ENCODE results near the gene RPS15.

RPS15 gene

DNA sequence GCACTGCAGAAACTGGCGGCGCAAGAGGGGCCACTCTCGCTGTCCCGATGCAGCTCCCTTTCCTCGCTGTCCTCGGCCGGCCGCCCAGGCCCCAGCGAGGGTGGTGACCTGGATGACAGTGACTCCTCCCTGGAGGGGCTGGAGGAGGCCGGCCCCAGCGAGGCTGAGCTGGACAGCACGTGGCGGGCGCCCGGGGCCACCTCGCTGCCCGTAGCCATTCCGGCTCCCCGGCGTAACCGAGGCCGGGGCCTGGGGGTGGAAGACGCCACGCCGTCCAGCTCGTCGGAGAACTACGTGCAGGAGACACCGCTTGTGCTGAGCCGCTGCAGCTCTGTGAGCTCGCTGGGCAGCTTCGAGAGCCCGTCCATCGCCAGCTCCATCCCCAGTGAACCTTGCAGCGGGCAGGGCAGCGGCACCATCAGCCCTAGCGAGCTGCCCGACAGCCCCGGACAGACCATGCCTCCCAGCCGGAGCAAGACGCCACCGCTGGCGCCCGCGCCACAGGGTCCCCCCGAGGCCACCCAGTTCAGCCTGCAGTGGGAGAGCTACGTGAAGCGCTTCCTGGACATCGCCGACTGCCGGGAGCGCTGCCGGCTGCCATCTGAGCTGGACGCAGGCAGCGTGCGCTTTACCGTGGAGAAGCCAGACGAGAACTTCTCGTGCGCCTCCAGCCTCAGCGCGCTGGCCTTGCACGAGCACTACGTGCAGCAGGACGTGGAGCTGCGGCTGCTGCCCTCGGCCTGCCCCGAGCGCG is 28.4 kb downstream of the RPS15 start:
- H3K9me3 ChIP-seq: no peaks in the 10 kb centered on the region

DNA sequence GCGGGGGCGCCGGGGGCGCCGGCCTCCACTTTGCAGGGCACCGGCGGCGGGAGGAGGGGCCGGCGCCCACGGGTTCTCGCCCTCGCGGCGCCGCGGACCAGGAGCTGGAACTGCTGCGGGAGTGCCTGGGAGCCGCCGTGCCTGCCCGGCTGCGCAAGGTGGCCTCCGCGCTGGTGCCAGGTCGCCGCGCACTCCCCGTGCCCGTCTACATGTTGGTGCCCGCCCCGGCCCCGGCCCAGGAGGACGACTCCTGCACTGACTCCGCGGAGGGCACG is 29.0 kb downstream of the RPS15 start:
- H3K9me3 ChIP-seq: no peaks in the 10 kb centered on the region
- H3K36me3 ChIP-seq (replicated peaks): no peaks in the 10 kb centered on the region
- in situ Hi-C loops (cut with MboI; ENCODE audit: low sequenced_read_pairs): no loop called here
- H3K27me3 ChIP-seq (ENCODE audit: low read depth): no peaks in the 10 kb centered on the region
- DNase-seq (ENCODE audit: low spot score in 2 of 2): no peak
- H3K4me1 ChIP-seq: peaks cover 10% of the 10 kb centered on the region
- no peak overlapping the region for H3K4me3 ChIP-seq

More for the DNA sequence above, 28.4 kb downstream of the RPS15 start:
- Histone ChIP-seq H3K36me3 (replicated peaks) (no peaks in the 10 kb centered on the region), H3K4me1 (peaks cover 10% of the 10 kb centered on the region), H3K27me3 (ENCODE audit: low read depth) (no peaks in the 10 kb centered on the region), H3K4me3 (no peak overlapping the region)
- no peak for DNase-seq (ENCODE audit: low spot score in 2 of 2)
- in situ Hi-C loops (cut with MboI; ENCODE audit: low sequenced_read_pairs): no loop called here

DNA sequence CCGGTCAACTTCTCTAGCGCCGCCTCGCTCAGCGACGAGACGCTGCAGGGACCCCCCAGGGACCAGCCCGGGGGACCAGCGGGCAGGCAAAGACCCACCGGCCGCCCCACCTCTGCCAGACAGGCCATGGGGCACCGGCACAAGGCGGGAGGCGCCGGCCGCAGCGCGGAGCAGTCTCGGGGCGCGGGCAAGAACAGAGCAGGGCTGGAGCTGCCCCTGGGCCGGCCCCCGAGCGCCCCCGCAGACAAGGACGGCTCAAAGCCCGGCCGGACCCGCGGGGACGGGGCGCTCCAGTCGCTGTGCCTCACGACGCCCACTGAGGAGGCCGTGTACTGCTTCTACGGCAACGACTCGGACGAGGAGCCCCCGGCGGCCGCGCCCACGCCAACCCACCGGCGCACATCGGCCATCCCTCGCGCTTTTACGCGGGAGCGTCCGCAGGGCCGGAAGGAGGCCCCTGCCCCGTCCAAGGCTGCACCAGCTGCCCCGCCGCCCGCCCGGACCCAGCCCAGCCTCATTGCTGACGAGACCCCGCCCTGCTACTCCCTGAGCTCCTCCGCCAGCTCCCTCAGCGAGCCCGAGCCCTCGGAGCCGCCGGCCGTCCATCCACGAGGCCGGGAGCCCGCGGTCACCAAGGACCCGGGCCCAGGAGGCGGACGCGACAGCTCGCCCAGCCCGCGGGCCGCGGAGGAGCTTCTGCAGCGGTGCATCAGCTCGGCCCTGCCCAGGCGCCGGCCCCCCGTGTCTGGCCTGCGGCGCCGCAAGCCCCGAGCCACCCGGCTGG is 29.5 kb downstream of the RPS15 start:
- Histone ChIP-seq H3K9me3 (no peaks in the 10 kb centered on the region), H3K4me3 (no peak overlapping the region), H3K4me1 (peaks cover 10% of the 10 kb centered on the region), H3K36me3 (replicated peaks) (no peaks in the 10 kb centered on the region), H3K27me3 (ENCODE audit: low read depth) (no peaks in the 10 kb centered on the region)
- in situ Hi-C loops (cut with MboI; ENCODE audit: low sequenced_read_pairs): no loop called here
- no peak for DNase-seq (ENCODE audit: low spot score in 2 of 2)

DNA sequence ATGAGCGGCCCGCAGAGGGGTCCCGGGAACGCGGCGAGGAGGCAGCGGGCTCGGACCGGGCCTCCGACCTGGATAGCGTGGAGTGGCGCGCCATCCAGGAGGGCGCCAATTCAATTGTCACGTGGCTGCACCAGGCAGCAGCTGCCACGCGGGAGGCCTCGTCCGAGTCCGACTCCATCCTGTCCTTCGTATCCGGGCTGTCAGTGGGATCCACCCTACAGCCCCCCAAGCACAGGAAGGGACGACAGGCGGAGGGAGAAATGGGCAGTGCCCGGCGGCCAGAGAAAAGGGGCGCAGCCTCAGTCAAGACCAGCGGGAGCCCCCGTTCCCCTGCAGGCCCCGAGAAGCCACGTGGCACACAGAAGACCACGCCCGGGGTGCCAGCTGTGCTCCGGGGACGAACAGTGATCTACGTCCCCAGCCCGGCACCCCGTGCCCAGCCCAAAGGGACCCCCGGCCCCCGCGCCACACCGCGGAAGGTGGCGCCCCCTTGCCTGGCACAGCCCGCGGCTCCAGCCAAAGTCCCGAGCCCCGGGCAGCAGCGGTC is 30.2 kb downstream of the RPS15 start:
- no peaks in the 10 kb centered on the region for H3K36me3 ChIP-seq (replicated peaks)
- in situ Hi-C loops (cut with MboI; ENCODE audit: low sequenced_read_pairs): no loop called here
- H3K9me3 ChIP-seq: no peaks in the 10 kb centered on the region
- H3K4me1 ChIP-seq: peaks cover 10% of the 10 kb centered on the region
- H3K27me3 ChIP-seq (ENCODE audit: low read depth): no peaks in the 10 kb centered on the region
- peak overlapping the region; percentile 42 for H3K4me3 ChIP-seq
- DNase-seq (ENCODE audit: low spot score in 2 of 2): no peak

DNA sequence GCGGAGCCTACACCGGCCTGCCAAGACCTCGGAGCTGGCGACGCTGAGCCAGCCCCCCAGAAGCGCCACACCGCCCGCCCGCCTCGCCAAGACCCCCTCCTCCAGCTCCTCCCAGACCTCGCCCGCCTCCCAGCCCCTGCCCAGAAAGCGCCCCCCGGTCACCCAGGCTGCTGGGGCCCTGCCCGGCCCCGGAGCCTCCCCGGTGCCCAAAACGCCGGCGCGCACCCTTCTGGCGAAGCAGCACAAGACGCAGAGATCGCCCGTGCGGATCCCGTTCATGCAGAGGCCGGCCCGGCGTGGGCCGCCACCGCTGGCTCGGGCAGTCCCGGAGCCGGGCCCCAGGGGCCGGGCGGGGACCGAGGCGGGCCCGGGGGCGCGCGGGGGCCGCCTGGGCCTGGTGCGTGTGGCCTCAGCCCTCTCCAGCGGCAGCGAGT is 30.6 kb downstream of the RPS15 start:
- Histone ChIP-seq H3K4me3 (peak overlapping the region; percentile 42), H3K36me3 (replicated peaks) (no peaks in the 10 kb centered on the region), H3K4me1 (peaks cover 10% of the 10 kb centered on the region), H3K27me3 (ENCODE audit: low read depth) (no peaks in the 10 kb centered on the region), H3K9me3 (no peaks in the 10 kb centered on the region)
- peak in 1 of 2 experiments; percentile 72 for DNase-seq (ENCODE audit: low spot score in 2 of 2)
- in situ Hi-C loops (cut with MboI; ENCODE audit: low sequenced_read_pairs): no loop called here

DNA sequence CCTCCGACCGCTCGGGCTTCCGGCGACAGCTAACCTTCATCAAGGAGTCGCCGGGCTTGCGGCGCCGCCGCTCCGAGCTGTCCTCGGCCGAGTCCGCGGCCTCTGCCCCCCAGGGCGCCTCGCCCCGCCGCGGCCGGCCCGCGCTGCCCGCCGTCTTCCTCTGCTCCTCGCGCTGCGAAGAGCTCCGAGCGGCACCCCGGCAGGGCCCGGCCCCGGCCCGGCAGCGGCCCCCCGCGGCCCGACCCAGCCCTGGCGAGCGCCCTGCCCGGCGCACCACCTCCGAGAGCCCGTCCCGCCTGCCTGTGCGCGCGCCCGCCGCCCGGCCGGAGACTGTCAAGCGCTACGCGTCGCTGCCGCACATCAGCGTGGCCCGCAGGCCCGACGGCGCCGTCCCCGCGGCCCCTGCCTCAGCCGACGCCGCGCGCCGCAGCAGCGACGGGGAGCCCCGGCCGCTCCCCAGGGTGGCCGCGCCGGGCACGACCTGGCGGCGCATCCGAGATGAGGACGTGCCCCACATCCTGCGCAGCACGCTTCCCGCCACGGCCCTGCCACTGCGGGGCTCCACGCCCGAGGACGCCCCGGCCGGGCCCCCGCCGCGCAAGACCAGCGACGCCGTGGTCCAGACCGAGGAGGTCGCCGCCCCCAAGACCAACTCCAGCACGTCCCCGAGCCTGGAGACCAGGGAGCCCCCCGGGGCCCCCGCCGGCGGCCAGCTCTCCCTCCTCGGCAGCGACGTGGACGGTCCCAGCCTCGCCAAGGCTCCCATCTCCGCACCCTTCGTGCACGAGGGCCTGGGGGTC is 31.3 kb downstream of the RPS15 start:
- no peaks in the 10 kb centered on the region; the same call in 1 of the 2 replicates for H3K36me3 ChIP-seq (replicated peaks)
- no peaks in the 10 kb centered on the region for H3K9me3 ChIP-seq
- no peaks in the 10 kb centered on the region for H3K27me3 ChIP-seq (ENCODE audit: low read depth)
- peak in 1 of 2 experiments; percentile 57 for DNase-seq (ENCODE audit: low spot score in 2 of 2)
- H3K4me3 ChIP-seq: peak overlapping the region; percentile 46
- peaks cover 10% of the 10 kb centered on the region for H3K4me1 ChIP-seq
- in situ Hi-C loops (cut with MboI; ENCODE audit: low sequenced_read_pairs): no loop called here

DNA sequence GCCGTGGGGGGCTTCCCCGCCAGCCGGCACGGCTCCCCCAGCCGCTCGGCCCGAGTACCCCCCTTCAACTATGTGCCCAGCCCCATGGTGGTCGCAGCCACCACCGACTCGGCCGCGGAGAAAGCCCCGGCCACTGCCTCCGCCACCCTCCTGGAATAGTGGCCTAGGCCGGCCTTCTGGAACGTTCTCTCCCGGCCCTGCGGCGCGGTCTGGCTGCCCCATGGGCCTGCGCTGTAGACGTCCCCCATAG is 31.8 kb downstream of the RPS15 start:
- peak overlapping the region; percentile 46 for H3K4me3 ChIP-seq
- no peaks in the 10 kb centered on the region for H3K27me3 ChIP-seq (ENCODE audit: low read depth)
- DNase-seq (ENCODE audit: low spot score in 2 of 2): no peak
- H3K9me3 ChIP-seq: no peaks in the 10 kb centered on the region
- in situ Hi-C loops (cut with MboI; ENCODE audit: low sequenced_read_pairs): no loop called here
- H3K36me3 ChIP-seq (replicated peaks): no peaks in the 10 kb centered on the region; the same call in 1 of the 2 replicates
- peaks cover 10% of the 10 kb centered on the region for H3K4me1 ChIP-seq

DNA sequence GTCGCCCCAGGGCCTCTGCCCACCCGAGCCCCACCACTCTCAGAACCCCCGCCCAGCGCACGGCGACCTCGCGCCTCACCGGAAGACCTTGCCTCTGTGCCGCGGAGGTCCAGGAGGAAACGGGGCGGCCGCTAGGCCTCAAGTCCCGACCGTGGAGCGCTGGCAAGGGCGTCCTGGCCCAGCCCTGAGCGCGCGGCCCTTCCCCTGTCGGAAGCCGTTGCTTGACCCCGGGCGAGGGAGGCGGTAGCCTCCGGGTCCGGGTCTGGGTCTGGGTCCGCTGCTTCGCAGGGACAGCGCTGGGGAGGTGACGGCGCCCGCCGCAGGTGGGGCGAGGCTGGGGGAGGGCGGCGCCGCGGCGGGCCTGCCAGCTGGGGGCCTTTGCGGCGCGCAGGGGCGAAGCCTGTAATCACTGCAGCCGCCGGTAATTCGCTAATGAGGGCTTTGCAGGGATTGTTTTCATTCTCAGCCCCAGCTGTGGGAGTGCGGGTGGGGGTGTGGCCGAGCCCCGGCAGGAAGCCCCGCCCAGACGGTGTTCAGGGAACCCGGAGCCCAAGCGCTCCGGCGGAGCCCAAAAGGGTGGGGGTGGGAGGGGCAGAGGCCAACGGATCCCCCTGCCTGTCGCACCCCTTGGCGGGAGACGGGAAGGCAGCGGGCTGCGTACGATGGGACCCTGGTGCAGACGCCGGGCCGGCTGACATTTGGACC is 32.3 kb downstream of the RPS15 start:
- peak overlapping the region; percentile 46 for H3K4me3 ChIP-seq
- no peaks in the 10 kb centered on the region for H3K9me3 ChIP-seq
- in situ Hi-C loops (cut with MboI; ENCODE audit: low sequenced_read_pairs): no loop called here
- no peaks in the 10 kb centered on the region; the same call in 1 of the 2 replicates for H3K36me3 ChIP-seq (replicated peaks)
- H3K27me3 ChIP-seq (ENCODE audit: low read depth): no peaks in the 10 kb centered on the region
- H3K4me1 ChIP-seq: peaks cover 10% of the 10 kb centered on the region
- peak; percentile 83 to 94 for DNase-seq (ENCODE audit: low spot score in 2 of 2)

DNA sequence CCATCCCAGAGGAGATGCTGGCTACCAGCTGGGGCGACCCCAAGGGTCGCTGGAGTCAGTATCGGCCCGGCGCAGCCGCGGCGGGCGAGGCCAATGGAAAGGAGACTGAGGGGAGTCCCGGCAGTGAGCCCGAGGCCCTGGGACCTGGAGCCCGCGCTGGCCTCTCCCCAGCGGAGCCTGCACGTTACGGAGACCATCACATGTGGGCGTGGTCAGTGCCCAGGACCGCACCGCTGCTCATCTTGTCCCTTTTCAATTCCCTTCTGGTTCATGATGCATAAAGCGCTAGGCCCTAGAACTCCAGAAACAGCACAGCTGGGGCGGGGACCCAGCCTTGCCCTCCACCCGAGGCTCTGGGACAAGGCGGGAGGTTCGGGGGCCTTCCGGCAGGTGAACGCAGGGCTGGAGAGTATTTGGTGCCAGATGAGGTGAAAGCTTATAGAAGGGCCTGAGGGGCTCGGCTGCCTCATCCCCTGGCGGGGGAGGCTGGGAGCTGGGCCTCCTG is 32.9 kb downstream of the RPS15 start:
- peak; percentile 74 to 89 for DNase-seq (ENCODE audit: low spot score in 2 of 2)
- Histone ChIP-seq H3K27me3 (ENCODE audit: low read depth) (no peaks in the 10 kb centered on the region), H3K9me3 (no peaks in the 10 kb centered on the region), H3K4me1 (peaks cover 10% of the 10 kb centered on the region), H3K36me3 (replicated peaks) (peaks cover 4% of the 10 kb centered on the region), H3K4me3 (peak overlapping the region; percentile 46)
- in situ Hi-C loops (cut with MboI; ENCODE audit: low sequenced_read_pairs): no loop called here

DNA sequence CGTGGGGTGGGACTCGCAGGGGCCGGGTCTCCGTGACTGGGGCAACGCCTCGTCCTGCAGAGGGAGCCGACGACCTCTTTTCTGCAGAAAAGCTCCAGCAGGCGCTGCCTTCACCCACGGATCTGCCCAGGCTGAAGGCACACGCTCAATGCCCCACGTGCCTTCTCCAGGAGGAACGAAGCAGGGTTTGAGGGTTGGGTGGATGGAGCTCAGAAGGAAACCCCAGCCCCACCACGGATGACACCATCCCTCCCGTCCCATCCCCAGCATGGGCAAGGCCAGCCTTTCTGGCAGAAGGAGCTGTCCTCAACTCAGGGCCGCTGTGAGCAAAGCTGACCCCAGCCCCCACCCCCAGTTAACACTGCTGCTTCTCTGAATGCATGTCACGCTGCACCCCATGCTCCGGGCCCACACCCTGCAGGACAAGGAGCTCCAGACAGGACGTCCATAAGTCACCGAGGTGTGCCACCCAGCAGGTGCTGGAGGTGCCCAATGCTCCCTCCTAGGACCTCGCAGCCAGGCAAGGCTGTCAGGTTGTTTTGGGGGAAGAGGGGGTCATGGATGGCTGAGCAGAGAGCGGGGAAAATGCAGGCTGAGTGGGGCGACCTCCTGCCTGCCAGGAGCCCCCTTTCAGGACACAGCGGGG is 33.4 kb downstream of the RPS15 start:
- Histone ChIP-seq H3K36me3 (replicated peaks) (peaks cover 10% of the 10 kb centered on the region), H3K27me3 (ENCODE audit: low read depth) (no peaks in the 10 kb centered on the region), H3K9me3 (no peaks in the 10 kb centered on the region), H3K4me1 (peaks cover 10% of the 10 kb centered on the region), H3K4me3 (no peak overlapping the region)
- DNase-seq (ENCODE audit: low spot score in 2 of 2): peak in 1 of 2 experiments; percentile 44
- in situ Hi-C loops (cut with MboI; ENCODE audit: low sequenced_read_pairs): no loop called here

DNA sequence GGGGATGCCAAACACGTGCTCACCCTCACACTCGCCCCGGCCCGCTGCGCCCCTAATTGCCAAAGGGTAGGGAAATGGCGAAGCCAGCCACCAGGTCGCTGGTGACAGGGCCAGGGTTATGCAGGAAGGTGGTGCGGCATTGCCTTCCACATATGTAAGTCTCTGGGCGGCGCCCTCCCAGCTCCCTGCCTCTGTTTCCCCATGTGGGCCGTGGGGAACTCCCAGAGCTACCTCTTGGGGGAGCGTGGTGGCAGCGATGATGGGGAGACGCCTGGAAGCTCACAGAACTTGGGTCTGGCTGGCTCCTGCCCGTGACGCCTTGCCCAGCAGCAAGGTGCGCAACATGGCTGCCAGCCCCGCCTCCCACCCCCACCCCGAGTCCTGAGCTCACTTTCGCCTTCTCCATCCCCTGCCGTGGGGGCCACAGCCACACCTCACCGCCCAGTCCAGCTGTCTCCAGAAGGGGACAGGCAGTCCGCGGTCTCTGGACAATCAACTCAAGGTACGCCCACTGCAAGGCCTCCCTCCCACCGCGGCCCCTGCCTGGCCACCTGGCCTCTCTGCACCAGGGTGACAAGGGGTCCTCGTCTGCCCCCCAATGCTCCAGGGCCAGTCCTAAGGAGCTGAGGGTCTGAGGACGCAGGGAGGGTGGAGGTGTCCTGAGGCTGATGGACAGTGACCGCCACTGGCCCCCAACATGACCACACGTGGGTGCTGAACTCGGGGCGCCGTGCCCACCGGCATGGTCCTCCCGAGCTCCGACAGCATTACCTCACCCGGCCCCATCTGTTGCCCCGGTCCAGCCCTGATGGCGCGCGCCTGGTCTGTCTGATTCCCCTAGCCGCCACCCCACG is 34.3 kb downstream of the RPS15 start:
- H3K27me3 ChIP-seq (ENCODE audit: low read depth): no peaks in the 10 kb centered on the region
- in situ Hi-C loops (cut with MboI; ENCODE audit: low sequenced_read_pairs): no loop called here

More for the DNA sequence above, 34.3 kb downstream of the RPS15 start:
- no peak for DNase-seq (ENCODE audit: low spot score in 2 of 2)
- peaks cover 10% of the 10 kb centered on the region for H3K4me1 ChIP-seq
- H3K36me3 ChIP-seq (replicated peaks): peaks cover 15% of the 10 kb centered on the region
- no peaks in the 10 kb centered on the region for H3K9me3 ChIP-seq
- H3K4me3 ChIP-seq: no peak overlapping the region
